Measurements from ENCODE around the gene CSTF3.
"Not testable (repeated sequence)": the region's sequence is repeated elsewhere in the genome, so short reads cannot be mapped to it uniquely, and the experiment has no call there.

CSTF3 gene

GRCh38 chr11:33072465-33072864 lies 88.8 kb downstream of the CSTF3 start:
- no peak for DNase-seq

DNA sequence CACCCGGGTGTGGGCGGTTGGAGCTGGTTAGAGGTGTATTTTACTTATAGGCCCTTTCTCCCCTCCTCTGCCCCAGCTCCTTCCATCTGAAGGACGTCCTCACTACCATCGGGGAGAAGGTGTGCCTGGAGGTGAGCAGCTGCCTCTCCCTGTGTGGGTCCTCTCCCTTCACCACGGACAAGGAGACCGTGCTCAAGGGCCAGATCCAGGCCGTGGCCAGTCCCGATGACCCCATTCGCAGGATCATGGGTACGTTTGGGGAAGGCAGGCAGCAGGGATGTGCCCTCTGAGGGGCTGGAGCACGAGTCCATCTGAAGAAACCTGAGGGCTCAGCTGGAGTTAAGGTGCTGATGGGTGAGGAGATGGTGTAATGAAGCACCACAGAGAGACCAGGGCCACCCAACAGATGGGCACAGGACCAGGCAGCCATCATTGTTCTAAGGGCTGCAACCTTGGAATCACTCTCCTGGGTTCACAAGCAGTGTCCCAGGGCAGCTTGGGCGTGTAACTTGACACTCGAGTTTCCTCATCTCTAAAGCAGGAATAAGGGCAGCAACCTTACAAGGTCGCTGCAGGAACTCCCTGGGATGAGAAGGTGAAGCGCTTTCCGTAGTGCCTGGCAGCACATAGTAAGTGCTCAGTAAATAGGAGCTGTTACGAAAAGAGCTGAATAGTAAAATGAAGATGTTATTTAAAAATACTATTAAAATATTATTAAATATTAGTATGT lies 92.5 kb downstream of the CSTF3 start:
- DNase-seq = no peak

- no peak for DNase-seq
Measured at GRCh38 chr11:33067294-33067693, 94.0 kb downstream of the CSTF3 start.

GRCh38 chr11:33065445-33066178 lies 95.7 kb downstream of the CSTF3 start:
- DNase-seq = peak; percentile 68

DNA sequence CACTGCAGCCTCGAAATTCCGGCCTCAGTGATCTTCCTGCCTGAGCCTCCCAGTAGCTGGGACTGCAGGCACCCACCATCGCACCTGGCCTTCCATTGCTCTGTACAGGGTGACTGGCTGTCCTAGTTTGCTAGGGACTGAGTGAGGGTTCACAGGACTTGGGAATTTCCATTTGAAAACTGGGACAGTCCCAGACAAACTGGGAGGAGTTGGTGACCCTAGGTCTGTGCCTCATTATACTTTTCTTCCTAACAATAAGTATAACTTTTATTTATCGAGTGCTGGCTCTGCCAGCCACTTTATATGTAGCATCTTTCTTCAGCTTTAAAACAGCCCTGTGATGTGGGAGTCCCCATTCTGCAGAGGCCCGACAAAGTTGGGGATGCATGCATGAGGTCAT lies 96.4 kb downstream of the CSTF3 start:
- no peak for DNase-seq

DNA sequence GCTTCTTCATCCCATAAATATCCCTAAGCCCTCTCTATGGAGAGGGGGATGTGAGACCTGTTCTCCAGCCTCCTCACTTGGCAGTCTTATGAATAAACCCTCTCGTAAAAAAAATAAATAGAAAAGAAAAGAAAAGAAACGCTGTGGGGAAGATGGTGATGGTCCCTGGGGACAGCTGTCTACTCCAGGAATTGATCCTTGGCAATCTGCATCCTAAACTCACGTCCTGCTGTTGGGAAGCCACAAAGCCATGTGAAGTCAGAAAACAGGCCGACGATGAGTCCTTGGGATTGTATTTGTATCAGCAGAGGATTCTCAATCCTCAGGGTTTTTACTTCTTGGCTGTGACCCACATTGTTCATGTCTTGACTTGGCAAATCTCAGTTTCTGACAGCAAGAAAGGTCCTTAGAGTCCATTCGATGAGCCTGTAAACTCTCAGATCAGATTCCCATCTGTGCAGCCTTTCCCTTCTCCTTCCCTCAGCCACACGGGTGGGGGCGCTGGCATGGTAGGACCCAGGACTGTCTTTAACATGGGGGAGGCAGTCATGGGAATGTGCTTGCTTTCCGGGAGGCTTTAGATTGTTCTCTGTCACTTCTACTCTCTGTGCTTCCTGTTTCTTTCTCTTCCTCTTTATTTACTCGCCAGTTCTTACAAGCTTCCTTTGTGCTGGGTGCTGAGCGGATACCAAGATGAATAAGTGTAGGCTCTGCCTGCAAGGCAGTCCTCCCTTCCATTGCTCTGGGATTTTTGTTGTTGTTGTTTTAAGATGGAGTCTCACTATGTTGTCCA lies 97.1 kb downstream of the CSTF3 start:
- DNase-seq = no peak

- no peak for DNase-seq
Measured at GRCh38 chr11:33063326-33063881, 97.9 kb downstream of the CSTF3 start.

GRCh38 chr11:33062137-33062536 lies 99.1 kb downstream of the CSTF3 start:
- DNase-seq = no peak

- no peak for DNase-seq
Measured at GRCh38 chr11:33060271-33060670, 101.0 kb downstream of the CSTF3 start.

DNA sequence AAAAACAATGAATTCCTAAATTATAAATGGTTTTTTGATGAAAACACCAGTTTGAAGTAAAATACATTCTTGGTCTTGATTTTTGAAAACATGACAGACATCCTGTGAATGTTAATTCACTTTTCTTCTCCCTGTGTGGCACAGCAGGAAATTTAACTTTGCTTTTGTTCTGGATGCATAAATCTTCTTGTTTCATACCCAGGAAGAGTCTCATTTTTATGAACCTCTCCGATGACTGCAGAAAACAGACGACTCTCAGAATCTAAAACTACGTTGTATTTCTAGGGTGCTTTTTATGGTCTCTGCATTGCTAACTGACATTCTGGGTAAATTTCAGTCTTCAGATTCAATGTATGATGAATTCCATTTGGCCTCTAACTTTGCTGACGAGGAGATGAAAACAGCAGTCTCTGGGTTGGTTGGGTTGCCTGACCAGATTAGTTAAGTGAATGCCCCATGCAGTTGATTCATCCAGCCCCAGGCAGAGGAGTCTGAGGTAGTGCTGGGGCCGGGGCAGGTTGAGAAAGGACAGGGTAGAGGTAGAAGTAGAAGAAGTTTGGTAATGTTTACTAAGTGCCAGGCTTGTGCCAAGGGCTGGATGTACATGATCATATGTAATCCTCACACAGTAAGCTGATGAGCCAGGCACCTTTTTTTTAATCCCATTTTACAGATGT lies 101.8 kb downstream of the CSTF3 start:
- no peak for DNase-seq

GRCh38 chr11:33057284-33057683 lies 104.0 kb downstream of the CSTF3 start:
- DNase-seq = no peak

GRCh38 chr11:33055375-33055774 lies 105.9 kb downstream of the CSTF3 start:
- no peak for DNase-seq

DNA sequence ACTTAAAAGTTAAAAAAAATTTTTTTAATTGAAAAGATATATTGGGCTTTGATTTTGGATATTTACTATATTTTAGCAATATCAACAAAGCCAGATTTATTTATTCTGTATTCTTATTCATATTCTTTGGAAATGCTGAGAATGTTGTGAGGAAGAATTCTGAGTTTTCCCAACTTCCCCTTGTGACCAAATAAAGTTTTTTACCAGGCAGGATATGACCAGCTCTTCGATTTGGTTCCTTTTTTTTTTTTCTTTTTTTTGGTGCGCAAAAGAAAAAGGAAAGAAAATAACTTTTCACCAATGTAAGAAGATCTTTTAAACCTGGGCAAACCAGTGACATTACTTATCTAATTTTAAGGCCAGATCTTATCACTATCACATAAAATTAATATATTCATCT lies 109.0 kb downstream of the CSTF3 start:
- DNase-seq = no peak

DNA sequence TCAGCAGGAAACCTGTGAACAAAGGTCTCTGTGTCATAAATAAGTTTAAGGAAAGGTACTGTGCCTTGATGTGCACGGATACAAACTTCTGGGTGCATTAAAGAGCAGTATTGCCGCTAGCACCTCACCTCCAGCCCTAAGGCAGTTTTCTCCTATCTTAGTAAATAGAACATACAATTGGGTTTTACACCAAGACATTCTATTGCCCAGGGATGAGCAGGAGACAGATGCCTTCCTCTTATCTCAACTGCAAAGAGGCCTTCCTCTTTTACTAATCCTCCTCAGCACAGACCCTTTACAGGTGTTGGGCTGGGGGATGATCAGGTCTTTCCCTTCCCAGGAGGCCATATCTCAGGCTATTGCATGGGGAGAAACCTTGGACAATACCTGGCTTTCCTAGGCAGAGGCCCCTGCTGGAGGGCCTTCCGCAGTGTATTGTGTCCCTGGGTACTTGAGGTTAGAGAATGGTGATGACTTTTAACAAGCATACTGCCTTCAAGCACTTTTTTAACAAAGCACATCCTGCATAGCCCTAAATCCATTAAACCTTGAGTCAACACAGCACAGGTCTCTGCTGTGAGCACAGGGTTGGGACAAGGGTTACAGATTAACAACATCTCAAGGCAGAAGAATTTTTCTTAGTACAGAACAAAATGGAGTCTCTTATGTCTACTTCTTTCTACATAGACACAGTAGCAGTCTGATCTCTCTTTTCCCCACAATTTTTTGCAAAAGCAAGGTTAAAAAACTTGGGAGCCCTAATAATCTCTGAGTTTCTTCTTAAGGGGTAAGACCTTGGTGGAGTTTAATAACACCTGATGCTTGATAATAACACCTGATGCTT lies 111.5 kb downstream of the CSTF3 start:
- DNase-seq = not testable (repeated sequence)

GRCh38 chr11:33048701-33049100 lies 112.6 kb downstream of the CSTF3 start:
- DNase-seq = not testable (repeated sequence)

GRCh38 chr11:33045551-33046255 lies 115.6 kb downstream of the CSTF3 start:
- DNase-seq = no peak

GRCh38 chr11:33044285-33044756 lies 117.0 kb downstream of the CSTF3 start:
- DNase-seq = no peak

GRCh38 chr11:33043221-33043830 lies 118.0 kb downstream of the CSTF3 start:
- DNase-seq = no peak

DNA sequence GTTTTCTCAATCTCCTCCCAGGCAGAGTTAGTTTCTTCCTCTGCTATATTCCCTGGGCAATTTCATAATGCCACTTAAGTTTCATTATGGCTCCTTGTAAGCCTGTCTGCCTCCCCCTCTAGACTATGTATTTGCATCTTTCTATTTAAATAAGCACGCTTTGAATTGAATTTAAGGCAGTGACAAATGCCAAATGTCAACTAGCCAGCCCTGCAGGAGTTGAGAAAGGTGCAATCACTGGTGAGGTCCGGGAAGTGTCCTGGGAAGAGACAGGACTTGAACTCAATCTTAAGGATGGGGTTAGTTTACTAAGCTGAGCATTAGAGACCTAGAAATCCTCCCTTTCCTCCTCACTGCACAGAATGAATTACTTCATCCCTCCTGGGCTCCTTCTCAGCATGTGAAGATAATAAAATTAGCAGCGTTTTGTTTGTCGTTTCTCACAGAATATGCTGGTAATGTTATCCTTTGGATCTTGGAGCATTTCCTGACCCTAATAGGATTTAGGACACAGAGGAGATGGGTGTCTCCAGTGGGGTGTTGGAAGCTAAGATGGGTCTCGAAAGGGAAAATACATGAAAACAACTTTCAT lies 120.3 kb downstream of the CSTF3 start:
- DNase-seq = no peak
